ENCODE data around the gene MCM3AP.

- TF ChIP-seq, protein P1, sequence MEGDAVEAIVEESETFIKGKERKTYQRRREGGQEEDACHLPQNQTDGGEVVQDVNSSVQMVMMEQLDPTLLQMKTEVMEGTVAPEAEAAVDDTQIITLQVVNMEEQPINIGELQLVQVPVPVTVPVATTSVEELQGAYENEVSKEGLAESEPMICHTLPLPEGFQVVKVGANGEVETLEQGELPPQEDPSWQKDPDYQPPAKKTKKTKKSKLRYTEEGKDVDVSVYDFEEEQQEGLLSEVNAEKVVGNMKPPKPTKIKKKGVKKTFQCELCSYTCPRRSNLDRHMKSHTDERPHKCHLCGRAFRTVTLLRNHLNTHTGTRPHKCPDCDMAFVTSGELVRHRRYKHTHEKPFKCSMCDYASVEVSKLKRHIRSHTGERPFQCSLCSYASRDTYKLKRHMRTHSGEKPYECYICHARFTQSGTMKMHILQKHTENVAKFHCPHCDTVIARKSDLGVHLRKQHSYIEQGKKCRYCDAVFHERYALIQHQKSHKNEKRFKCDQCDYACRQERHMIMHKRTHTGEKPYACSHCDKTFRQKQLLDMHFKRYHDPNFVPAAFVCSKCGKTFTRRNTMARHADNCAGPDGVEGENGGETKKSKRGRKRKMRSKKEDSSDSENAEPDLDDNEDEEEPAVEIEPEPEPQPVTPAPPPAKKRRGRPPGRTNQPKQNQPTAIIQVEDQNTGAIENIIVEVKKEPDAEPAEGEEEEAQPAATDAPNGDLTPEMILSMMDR (IDR thresholded peaks at IDR 0.05; ENCODE audit: low read depth, low read length, poor library complexity, severe bottlenecking): peak; percentile 21
- no peak for TF ChIP-seq EZH2phosphoT487 (IDR thresholded peaks at IDR 0.05; ENCODE audit: borderline replicate concordance, low read length)
Observed at GRCh38 chr21:46264690-46265144, 20.7 kb downstream of the MCM3AP start.

Data from DOHH2 (cell line).